NB4 (cell line): ENCODE results near the gene C2orf68.

Experiments
- MAX ChIP-seq: IDR thresholded peaks from 2 replicates; pipeline ENCODE4 v1.6.1; 2011; ENCODE audit warnings: low read depth, low read length
- MYC ChIP-seq: IDR thresholded peaks from 2 replicates; pipeline ENCODE4 v1.6.1; 2011; ENCODE audit warnings: low read depth, low read length
- POLR2A ChIP-seq: IDR thresholded peaks from 2 replicates; pipeline ENCODE4 v1.6.1; 2011; ENCODE audit warnings: mild to moderate bottlenecking; ENCODE audit not compliant: insufficient read length; ENCODE audit errors: extremely low read depth
- TF ChIP-seq, protein P1 (sequence below): IDR thresholded peaks from one replicate; pipeline ENCODE4 v1.5.1; 2012; ENCODE audit warnings: low read depth, low read length

GRCh38 chr2:85644909-85645308, 33.0 kb upstream of the C2orf68 start:
- TF ChIP-seq, protein P1, sequence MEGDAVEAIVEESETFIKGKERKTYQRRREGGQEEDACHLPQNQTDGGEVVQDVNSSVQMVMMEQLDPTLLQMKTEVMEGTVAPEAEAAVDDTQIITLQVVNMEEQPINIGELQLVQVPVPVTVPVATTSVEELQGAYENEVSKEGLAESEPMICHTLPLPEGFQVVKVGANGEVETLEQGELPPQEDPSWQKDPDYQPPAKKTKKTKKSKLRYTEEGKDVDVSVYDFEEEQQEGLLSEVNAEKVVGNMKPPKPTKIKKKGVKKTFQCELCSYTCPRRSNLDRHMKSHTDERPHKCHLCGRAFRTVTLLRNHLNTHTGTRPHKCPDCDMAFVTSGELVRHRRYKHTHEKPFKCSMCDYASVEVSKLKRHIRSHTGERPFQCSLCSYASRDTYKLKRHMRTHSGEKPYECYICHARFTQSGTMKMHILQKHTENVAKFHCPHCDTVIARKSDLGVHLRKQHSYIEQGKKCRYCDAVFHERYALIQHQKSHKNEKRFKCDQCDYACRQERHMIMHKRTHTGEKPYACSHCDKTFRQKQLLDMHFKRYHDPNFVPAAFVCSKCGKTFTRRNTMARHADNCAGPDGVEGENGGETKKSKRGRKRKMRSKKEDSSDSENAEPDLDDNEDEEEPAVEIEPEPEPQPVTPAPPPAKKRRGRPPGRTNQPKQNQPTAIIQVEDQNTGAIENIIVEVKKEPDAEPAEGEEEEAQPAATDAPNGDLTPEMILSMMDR, result no peak
- no peak for TF ChIP-seq MAX
- TF ChIP-seq POLR2A, result no peak
- TF ChIP-seq MYC, result no peak
